Thyroid gland (tissue), 4 donors: ENCODE results near the gene SRRM3.

Experiments
- CTCF ChIP-seq, 6 experiments: fragments of 200-600 bp in 3 of 6; fragments of 450-650 bp in 3 of 6; sonication (generic) in 3 of 6; IDR thresholded peaks; one replicate each; pipeline ENCODE4 v1.5.1; 2016 to 2019; ENCODE audit warnings: antibody characterized with exemption in 6 of 6, mild to moderate bottlenecking in 2 of 6, inconsistent platforms in 1 of 6, moderate library complexity in 1 of 6
- POLR2A ChIP-seq, 2 donors: fragments of 450-650 bp; IDR thresholded peaks; one replicate each; pipeline ENCODE4 v1.6.1; 2017; ENCODE audit warnings: antibody characterized with exemption in 2 of 2, mild to moderate bottlenecking in 2 of 2, moderate library complexity in 1 of 2

- TF ChIP-seq CTCF (IDR thresholded peaks at IDR 0.05) (no peak), POLR2A (IDR thresholded peaks at IDR 0.05) (no peak)
These were observed 36.6 kb downstream of the SRRM3 start for GRCh38 chr7:76238326-76238725.
